Neural cell (in vitro differentiated cells): ENCODE measurements around the gene SPDYC. TPM values are rescaled to one million over a fixed set of nuclear protein-coding genes. Genes with fewer than 3 reads are reported as not detected.

Source experiments
- H2AFZ ChIP-seq: fragments of 200-600, 300-800 bp; sonication (generic), shearing (Covaris generic); 2 replicates; pipeline ENCODE4 v1.6.0; 2014; ENCODE audit warnings: low read depth, mild to moderate bottlenecking, antibody characterized with exemption, low read length, moderate library complexity
- H3F3A ChIP-seq: fragments of 200-600 bp; shearing (Covaris generic); 2 replicates; pipeline ENCODE4 v1.6.1; 2016; ENCODE audit warnings: mild to moderate bottlenecking, moderate library complexity, mixed read lengths, antibody characterized with exemption, low read length; ENCODE audit not compliant: insufficient read depth, poor library complexity, severe bottlenecking
- H3K27ac ChIP-seq: fragments of 200-600, 300-800 bp; sonication (generic), shearing (Covaris generic); 2 replicates; pipeline ENCODE4 v1.5.1; 2014; ENCODE audit warnings: mild to moderate bottlenecking, low read length, moderate library complexity
- H3K27me3 ChIP-seq: fragments of 300-800, 200-600 bp; sonication (generic), shearing (Covaris generic); 2 replicates; pipeline ENCODE4 v1.6.0; 2014; ENCODE audit warnings: mild to moderate bottlenecking, low read depth, low read length, moderate library complexity; ENCODE audit not compliant: insufficient read depth
- H3K36me3 ChIP-seq: fragments of 300-800, 200-600 bp; sonication (generic), shearing (Covaris generic); 2 replicates; pipeline ENCODE4 v1.5.1; 2014; ENCODE audit warnings: mild to moderate bottlenecking, antibody characterized with exemption, low read length, moderate library complexity; ENCODE audit not compliant: insufficient read depth
- H3K4me2 ChIP-seq: fragments of 300-800, 200-600 bp; sonication (generic), shearing (Covaris generic); 2 replicates; pipeline ENCODE4 v1.6.0; 2014; ENCODE audit warnings: mild to moderate bottlenecking, low read length
- H3K4me3 ChIP-seq: fragments of 300-800, 200-600 bp; sonication (generic), shearing (Covaris generic); 2 replicates; pipeline ENCODE4 v1.5.1; 2014; ENCODE audit warnings: mild to moderate bottlenecking, low read length, moderate library complexity
- H3K79me2 ChIP-seq: fragments of 200-600 bp; shearing (Covaris generic); replicated peaks from 2 replicates; pipeline ENCODE4 v1.6.0; 2014; ENCODE audit warnings: mild to moderate bottlenecking, low read length, moderate library complexity; ENCODE audit not compliant: insufficient read depth
- H3K9ac ChIP-seq: fragments of 300-800, 200-600 bp; sonication (generic), shearing (Covaris generic); 2 replicates; pipeline ENCODE4 v1.6.1; 2016; ENCODE audit warnings: mild to moderate bottlenecking, low read length, mixed read lengths
- H3K9me2 ChIP-seq: fragments of 200-600 bp; shearing (Covaris generic); 2 replicates; pipeline ENCODE4 v1.6.1; 2016; ENCODE audit warnings: mild to moderate bottlenecking, low read length, mixed read lengths; ENCODE audit not compliant: insufficient read depth
- H3K9me3 ChIP-seq: fragments of 200-600, 300-800 bp; sonication (generic), shearing (Covaris generic); 2 replicates; pipeline ENCODE4 v1.6.1; 2016; ENCODE audit warnings: mild to moderate bottlenecking, mixed run types, low read length, moderate library complexity, mixed read lengths
- H4K20me1 ChIP-seq: fragments of 200-600 bp; shearing (Covaris generic); 2 replicates; pipeline ENCODE4 v1.6.1; 2016; ENCODE audit warnings: mild to moderate bottlenecking, mixed run types; ENCODE audit not compliant: insufficient read depth
- CTCF ChIP-seq: fragments of 450-650 bp; IDR thresholded peaks from 2 replicates; pipeline ENCODE4 v1.5.1; 2014; ENCODE audit warnings: antibody characterized with exemption, mild to moderate bottlenecking, moderate library complexity; ENCODE audit not compliant: poor library complexity, severe bottlenecking
- EP300 ChIP-seq: fragments of 450-650 bp; conservative IDR thresholded peaks from 2 replicates; pipeline ENCODE4 v1.6.1; 2014; ENCODE audit warnings: antibody characterized with exemption, mild to moderate bottlenecking, moderate library complexity; ENCODE audit not compliant: poor library complexity, severe bottlenecking
- EZH2 ChIP-seq: fragments of 200-600, 300-800 bp; shearing (Covaris generic), sonication (generic); IDR thresholded peaks from 2 replicates; pipeline ENCODE4 v1.6.1; 2014; ENCODE audit warnings: antibody characterized with exemption, low read length, borderline replicate concordance, mild to moderate bottlenecking; ENCODE audit not compliant: insufficient read depth, poor library complexity, severe bottlenecking
- MXI1 ChIP-seq: fragments of 450-650 bp; conservative IDR thresholded peaks from 2 replicates; pipeline ENCODE4 v1.6.1; 2014; ENCODE audit warnings: antibody characterized with exemption, mild to moderate bottlenecking; ENCODE audit not compliant: poor library complexity, severe bottlenecking
- POLR2AphosphoS5 ChIP-seq: IDR thresholded peaks from 2 replicates; pipeline ENCODE4 v1.6.1; 2012
- RAD21 ChIP-seq: fragments of 450-650 bp; conservative IDR thresholded peaks from 2 replicates; pipeline ENCODE4 v1.6.1; 2014; ENCODE audit warnings: antibody characterized with exemption, mild to moderate bottlenecking, moderate library complexity
- REST ChIP-seq: IDR thresholded peaks from 2 replicates; pipeline ENCODE4 v1.6.1; 2012; ENCODE audit warnings: borderline replicate concordance
- SMC3 ChIP-seq: fragments of 450-650 bp; conservative IDR thresholded peaks from 2 replicates; pipeline ENCODE4 v1.6.1; 2014; ENCODE audit warnings: antibody characterized with exemption, mild to moderate bottlenecking, moderate library complexity; ENCODE audit not compliant: poor library complexity
- TAF1 ChIP-seq: IDR thresholded peaks from 2 replicates; pipeline ENCODE4 v1.6.1; 2012; ENCODE audit warnings: low read depth
- polyA plus RNA-seq: library from polyadenylated mRNA; depleted of rRNA; stranded (reverse); fragments of >200 nt; gene quantifications from 2 replicates; pipeline ENCODE4 v1.2.3, GENCODE V29; 2014

The SPDYC gene
- polyA plus RNA-seq, 1 donor from 2014 or later: not detected

- H3K79me2 ChIP-seq: no peaks in the 10 kb centered on the region
- H3K36me3 ChIP-seq: peaks cover 10% of the 10 kb centered on the region
- no peak overlapping the region for H3K27ac ChIP-seq
- no peak overlapping the region for H3K9ac ChIP-seq
- no peaks in the 10 kb centered on the region for H3F3A ChIP-seq
- no peak overlapping the region for H3K4me2 ChIP-seq
- no peak overlapping the region for H2AFZ ChIP-seq
- H3K9me2 ChIP-seq: no peaks in the 10 kb centered on the region
- H4K20me1 ChIP-seq: no peaks in the 10 kb centered on the region
- H3K9me3 ChIP-seq: no peaks in the 10 kb centered on the region
- H3K4me3 ChIP-seq: no peak overlapping the region
- TF ChIP-seq SMC3 (no peak), CTCF (no peak), MXI1 (no peak), EZH2 (no peak), TAF1 (no peak), POLR2AphosphoS5 (no peak), RAD21 (no peak), REST (no peak), EP300 (no peak)
- no peaks in the 10 kb centered on the region for H3K27me3 ChIP-seq
Observed at GRCh38 chr11:65210361-65210731, 40.3 kb downstream of the SPDYC start.

- no peak for TF ChIP-seq EP300
- TF ChIP-seq TAF1: no peak
- TF ChIP-seq SMC3: no peak
- TF ChIP-seq RAD21: no peak
- TF ChIP-seq POLR2AphosphoS5: no peak
- no peak for TF ChIP-seq CTCF
- no peak for TF ChIP-seq EZH2
- TF ChIP-seq MXI1: no peak
- no peak for TF ChIP-seq REST
- no peaks in the 10 kb centered on the region for H4K20me1 ChIP-seq
- peaks cover 10% of the 10 kb centered on the region for H3K36me3 ChIP-seq
- H3K4me2 ChIP-seq: no peak overlapping the region
- H3K9ac ChIP-seq: no peak overlapping the region
- no peaks in the 10 kb centered on the region for H3F3A ChIP-seq
- H3K9me3 ChIP-seq: no peaks in the 10 kb centered on the region
- H3K4me3 ChIP-seq: no peak overlapping the region
- H3K9me2 ChIP-seq: no peaks in the 10 kb centered on the region
- no peak overlapping the region for H3K27ac ChIP-seq
- no peak overlapping the region for H2AFZ ChIP-seq
- H3K27me3 ChIP-seq: no peaks in the 10 kb centered on the region
- no peaks in the 10 kb centered on the region for H3K79me2 ChIP-seq
Observed at GRCh38 chr11:65210748-65211147, 40.7 kb downstream of the SPDYC start.
